ENCODE results near the gene SPAG16.

- TF ChIP-seq POLR2AphosphoS5 (IDR thresholded peaks at IDR 0.05; ENCODE audit: borderline replicate concordance, low read depth, low read length) (no peak), EZH2 (IDR thresholded peaks at IDR 0.05) (no peak)
Measured at GRCh38 chr2:214035091-214035852, 751.0 kb downstream of the SPAG16 start.
